Measurements from ENCODE around the gene PTPN9.

DNA sequence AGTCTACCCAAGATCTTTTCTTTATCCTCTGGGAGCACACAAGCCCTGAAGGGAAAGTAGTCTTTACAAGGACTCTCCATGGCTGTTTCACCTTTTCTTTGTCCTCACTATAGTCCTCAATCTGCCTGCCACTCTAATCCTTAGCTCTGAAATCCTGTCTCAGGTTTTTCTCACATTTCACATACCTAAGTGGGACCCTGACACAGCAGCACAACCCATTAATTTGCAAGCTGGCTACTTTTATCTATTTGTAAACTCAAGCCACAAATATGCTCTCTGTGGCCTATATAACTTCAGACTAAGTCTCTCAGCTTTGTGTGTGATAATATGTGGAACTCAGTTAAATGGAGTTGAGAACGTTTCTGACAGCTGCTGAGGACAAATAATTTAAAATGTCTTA is 147.4 kb downstream of the PTPN9 start:
- TF ChIP-seq, protein P1, sequence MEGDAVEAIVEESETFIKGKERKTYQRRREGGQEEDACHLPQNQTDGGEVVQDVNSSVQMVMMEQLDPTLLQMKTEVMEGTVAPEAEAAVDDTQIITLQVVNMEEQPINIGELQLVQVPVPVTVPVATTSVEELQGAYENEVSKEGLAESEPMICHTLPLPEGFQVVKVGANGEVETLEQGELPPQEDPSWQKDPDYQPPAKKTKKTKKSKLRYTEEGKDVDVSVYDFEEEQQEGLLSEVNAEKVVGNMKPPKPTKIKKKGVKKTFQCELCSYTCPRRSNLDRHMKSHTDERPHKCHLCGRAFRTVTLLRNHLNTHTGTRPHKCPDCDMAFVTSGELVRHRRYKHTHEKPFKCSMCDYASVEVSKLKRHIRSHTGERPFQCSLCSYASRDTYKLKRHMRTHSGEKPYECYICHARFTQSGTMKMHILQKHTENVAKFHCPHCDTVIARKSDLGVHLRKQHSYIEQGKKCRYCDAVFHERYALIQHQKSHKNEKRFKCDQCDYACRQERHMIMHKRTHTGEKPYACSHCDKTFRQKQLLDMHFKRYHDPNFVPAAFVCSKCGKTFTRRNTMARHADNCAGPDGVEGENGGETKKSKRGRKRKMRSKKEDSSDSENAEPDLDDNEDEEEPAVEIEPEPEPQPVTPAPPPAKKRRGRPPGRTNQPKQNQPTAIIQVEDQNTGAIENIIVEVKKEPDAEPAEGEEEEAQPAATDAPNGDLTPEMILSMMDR (IDR thresholded peaks at IDR 0.05), result no peak
- TF ChIP-seq EP300 (IDR thresholded peaks at IDR 0.05) (no peak), POLR2AphosphoS5 (IDR thresholded peaks at IDR 0.05) (no peak), POLR2A (IDR thresholded peaks at IDR 0.05) (no peak)
